ENCODE data around the gene MTMR12.
"Not testable (repeated sequence)": the region's sequence is repeated elsewhere in the genome, so short reads cannot be mapped to it uniquely, and the experiment has no call there.

The MTMR12 gene

DNA sequence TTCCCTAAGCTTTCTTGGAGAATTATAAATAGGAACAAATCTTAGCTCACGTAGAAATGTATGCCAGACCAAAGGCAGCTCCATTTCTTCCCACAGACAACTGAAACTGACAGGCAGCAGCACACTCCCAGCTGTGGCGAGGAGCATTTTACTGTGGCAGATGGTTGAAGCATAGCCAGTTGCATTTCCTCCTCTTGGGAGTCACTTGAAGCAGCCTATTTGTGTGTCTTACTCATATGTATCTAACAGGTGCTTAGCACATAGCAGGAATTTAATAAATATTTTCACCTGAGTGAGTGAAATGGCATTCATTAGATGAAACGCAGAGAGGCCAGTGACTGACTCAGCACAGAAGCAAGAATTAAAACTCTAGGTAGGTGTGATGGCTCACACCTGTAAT lies 12.3 kb upstream of the MTMR12 start:
- DNase-seq: no peak

DNA sequence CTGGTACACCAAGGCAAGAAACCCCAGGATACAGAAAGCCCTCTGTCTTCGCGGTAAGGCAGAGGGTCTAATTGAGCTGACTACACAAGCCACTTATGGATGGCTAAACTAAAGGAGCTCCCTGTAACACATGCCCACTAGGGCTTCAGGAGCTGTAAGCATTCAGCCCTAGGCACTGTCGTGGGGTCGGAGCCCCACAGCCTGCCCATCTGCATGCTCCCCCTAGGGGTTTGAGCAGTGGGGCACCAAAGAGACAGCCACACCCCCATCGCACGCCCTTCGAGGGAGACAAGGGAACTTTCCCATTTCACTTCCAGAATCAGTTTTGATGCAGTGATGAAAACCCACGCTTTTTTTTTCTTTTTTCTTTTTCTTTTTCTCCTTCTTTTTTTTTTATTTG lies 11.0 kb upstream of the MTMR12 start:
- no peak for DNase-seq

DNA sequence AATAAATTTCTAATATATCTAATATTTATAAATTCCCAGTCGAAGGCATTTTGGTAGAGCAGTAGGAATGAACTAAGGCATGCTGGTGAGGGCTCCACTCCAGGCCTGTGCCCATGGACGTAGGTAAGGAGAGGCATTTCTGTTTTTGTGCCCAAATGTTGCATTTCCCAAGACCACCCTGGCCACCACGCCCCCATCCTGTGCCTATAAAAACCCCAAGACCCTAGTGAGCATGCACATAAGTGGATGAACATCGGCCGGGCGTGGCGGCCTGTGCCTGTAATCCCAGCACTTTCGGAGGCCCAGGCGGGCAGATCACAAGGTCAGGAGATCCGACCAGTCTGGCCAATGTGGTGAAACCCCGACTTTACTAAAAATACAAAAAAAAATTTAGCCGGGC lies 10.1 kb upstream of the MTMR12 start:
- DNase-seq: no peak

DNA sequence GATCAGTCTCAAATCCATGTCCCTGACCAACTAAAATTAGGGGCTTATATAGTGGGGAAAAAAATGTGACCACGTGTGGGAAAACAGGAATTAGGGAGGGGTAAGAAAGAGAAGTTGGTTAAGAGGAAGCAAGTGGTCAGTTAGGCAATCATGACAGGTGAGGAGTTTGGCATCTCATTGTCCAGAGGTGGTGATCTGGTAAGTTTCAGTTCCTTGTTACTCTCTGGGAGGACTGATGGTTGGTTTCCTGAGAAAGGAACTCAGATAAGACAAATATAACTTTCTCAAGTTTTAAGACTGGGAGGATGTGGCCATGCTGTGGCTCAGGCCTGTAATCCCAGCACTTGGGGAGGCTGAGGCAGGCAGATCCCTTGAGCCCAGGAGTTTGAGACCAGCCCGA lies 9.0 kb upstream of the MTMR12 start:
- not testable (repeated sequence) for DNase-seq

DNA sequence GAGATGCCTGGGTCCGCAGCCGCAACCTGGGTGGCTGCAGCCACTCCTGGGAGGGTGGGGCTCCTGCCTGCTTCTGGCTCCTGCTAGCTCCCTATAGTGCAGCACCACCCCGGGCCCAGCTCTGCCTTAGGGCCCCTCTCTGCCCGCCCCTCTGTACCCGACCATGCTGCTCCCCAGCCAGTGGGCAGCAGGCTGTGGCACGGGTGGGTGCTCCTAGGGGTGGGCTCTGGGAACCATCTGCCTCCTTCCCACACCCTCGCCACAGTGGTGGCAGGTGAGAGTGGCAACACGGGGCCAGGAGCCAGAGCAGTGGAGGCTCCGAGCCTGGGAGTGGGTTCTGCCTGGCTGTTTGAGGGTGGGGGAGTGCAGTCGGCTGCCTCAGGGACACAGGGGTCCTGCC lies 7.8 kb upstream of the MTMR12 start:
- no peak for DNase-seq

DNA sequence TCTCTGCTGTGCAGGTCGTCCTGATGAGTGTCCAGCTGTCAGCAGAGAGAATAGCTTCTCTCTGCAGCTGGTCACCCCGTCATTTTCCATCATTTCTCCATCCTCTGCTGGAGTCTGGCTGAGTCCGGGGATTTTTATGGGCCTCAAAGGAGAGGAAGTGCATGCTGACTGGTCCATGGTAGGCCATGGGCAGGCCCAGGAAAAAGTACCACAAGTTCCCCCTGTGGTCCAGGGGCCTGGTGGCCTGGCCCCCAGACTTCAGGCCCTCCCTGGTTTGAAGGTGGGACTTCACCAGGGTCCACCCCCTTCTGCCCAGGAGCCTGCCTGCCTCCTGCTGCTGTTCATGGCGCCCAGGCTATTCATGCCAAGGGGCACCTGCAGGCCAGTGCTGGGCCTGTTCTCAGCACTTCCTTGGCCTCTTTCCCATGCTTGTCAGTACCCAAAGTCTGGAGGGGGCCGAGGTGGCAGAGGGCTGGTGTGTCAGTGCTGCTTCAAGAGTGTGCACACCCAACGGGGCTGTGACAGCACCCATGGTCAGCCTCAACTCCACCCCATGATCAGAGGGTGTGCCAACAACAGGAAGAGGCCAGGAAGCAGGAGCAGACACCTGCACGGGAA lies 7.3 kb upstream of the MTMR12 start:
- no peak for DNase-seq

DNA sequence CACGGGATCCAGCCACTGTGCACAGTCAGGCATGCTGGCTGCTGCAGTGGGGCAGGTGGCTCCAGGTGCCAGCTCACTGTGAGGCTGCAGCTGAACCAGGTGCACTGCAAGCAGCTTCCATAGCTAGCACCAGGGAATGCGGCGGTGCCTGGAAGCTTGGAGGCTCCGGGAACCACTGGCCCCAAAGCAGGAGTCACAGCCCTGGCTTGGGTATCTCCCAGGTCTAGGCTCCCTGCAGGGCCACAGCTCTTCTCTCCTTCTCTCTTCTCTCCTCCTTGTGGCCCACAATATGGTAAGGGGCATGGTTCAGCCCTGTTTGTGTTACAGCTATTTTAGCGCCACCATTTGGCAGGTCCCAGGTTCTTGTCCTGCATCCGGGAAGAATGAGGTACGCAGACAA lies 6.7 kb upstream of the MTMR12 start:
- no peak for DNase-seq

DNA sequence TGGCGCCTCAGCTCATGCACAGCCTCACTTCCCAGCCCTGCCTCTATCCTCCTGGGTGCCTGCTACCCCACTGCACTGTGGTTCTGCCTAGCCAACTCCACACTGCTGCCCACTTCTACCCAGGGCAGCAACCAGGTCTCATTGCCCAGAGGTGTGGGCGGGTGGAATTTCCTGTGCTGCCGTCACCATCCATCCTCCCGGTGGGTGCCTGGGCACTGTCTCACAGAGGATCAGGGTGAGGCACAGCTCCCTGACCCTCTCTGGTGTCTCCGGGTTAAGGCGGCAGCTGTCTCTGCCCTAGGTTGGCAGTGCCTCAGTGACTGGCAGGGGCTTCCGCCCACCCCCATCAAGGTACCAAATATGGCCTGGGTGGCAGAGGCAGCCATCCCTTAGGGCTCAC lies 4.3 kb upstream of the MTMR12 start:
- DNase-seq: no peak

DNA sequence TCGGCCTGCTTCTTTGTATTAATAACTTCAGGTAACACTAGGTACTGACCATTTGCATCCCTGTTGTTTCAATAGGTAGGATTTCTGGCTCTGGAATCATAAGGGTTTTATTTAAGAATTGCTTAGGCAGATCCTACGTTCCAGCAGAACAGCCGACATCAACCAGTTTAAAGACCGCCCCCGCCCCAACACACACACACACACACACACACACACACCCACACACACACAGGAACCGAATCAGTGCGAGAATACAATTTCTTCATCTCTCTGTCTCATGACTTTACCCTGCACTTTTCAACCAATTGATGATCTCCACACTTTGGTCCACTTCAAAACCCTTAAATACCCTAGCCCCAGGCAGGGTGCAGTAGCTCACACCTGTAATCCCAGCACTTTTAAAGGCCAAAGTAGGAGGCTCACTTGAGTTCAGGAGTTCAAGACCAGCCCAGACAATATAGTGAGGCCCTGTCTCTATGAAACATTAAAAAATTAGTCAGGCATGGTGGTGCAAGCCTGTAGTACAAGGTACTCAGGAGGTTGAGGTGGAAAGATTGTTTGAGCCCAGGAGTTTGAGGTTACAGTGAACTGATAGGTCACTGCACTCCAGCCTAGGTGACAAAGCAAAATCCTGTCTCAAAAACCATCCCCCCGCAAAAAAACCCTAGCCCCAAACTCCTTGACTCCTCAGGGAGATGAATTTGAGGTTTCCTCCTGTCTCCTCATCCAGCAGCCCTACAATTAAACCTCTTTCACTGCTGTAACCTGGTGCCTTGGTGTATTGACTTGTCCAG lies 2.7 kb upstream of the MTMR12 start:
- DNase-seq: no peak

DNA sequence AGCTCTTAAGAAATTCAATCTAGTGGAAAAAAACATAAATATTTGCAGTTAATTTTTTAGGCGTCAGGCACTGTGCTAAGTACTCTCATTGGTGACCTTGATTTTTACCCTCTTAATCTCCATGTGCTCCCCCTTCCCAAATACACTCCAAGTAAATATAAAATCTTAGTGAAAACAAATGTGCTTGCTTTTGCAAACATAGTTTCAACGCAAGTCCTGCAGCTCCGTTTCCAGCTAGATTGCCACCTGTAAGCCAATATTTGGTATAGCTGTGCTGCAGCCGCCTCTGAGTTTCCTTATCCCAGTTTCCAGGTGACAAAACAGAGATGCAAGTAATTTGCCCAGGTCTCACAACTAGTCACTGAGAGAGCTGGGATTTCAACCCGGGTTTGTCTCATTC lies 1.9 kb upstream of the MTMR12 start:
- no peak for DNase-seq

DNA sequence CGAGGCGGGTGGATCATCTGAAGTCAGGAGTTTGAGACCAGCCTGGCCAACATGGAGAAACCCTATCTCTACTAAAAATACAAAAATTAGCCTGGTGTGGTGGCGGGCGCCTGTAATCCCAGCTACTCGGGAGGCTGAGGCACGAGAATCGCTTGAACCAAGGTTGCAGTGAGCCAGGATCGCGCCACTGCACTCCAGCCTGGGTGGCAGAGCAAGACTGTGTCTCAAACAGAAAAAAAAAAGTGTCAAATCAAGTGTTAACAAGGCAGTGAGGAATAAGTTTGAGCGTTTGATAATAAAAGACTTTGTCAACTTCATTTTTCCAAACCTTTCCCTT lies 1.4 kb upstream of the MTMR12 start:
- DNase-seq: not testable (repeated sequence)

DNA sequence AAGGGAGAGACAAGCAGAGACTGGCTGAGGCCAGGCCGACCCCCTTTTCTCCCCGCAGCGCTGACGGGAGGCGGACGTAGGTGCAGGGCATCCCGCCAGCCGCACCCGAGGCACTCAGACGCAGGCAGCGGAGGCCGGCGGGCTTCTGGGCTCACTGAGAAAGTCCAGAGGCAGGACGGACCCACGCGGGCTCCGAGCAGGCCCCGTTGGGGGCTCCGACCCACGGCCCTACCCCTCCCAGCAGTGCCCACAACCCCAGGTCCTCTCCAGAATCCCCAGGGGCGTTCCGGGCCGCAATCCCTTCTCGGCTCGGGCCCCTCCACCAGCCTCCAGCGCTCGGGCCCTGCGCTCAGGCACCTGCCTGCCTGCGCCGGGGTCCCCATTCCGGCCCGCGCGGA lies 543 bp downstream of the MTMR12 start:
- peak; percentile 34 for DNase-seq

DNA sequence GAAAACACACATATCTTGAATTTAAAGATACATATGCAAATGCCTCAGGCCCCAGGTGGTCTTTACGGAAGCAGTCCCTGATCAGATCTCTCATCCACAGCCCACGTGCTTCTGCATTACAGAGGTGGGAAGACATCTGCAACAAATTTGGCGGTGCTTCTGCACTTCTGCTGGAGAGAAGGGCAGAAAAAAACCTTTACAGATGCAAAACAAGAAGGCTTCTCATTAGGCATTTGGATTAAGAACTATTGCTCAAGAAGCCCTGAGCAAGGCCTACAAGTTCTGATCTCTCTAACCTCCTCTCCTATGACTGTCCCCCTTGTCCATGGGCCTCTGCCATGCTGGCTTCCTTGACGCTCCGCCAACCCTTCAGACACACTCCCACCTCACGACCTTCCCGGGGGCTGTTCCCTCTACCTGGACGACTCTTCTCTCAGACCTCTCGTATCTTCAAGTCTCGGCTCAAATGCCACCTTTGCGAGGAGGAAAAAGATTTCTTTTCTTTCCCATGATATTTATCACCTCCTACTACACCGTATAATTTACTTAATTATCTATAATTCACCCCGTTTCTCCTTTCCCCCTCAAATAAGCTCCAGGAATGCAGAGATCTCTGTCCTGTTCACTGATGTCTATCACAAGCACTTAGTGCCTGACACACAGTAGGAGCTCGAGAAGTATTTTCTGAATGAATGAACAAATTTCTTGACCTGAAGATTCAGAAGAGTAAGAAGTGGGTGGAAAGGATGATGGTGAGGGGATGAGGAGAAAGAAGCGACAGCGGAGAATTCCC lies 1.1 kb downstream of the MTMR12 start:
- DNase-seq: no peak

DNA sequence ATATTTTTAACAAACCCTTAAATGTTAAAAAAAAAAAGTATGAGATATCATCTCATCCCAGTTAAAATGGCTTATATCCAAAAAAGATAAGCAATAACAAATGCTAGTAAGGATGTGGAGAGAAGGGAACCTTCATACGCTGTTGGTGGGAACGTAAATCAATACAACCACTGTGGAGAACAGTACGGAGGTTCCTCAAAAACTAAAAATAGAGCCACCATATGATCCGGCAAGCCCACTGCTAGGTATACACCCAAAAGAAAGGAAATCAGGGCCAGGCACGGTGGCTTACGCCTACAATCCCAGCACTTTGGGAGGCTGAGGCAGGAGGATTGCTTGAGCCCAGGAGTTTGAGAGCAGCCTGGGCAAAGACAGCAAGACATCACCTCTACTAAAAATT lies 3.0 kb downstream of the MTMR12 start:
- DNase-seq: no peak

DNA sequence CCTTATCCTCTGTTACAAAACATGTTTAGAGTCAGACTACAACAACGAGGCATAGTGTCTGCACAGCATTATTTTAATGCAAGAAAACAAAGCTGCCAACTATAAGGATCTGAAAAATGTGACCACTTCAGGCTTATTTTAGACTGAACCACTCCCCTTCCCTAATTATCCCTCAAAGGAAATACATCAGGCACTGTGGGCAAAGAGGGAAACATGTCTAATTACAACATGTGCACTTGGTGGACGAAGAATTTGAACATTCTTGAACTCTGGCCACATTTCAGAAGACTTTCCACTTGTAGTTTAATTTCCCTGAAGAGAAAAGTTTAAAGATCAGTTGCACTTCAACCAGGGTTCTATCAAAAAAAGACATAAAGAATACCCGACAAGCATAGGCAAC lies 3.8 kb downstream of the MTMR12 start:
- no peak for DNase-seq

DNA sequence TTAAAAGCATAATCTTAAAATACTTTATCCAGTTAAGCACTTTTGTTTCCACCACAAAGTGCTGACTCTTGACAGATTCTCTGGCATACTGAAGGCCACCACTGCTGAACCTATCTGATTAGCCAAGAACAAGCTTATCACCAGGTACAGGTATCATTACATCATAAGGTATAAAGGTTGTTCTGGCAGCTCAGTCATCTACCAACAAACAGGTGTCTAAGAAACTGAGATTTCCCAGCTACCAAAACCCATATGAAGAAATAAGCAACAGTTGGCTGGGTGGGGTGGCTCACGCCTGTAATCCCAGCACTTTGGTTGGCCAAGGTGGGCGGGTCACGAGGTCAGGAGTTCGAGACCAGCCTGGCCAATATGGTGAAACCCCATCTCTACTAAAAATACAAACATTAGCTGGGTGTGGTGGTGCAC lies 5.0 kb downstream of the MTMR12 start:
- no peak for DNase-seq

DNA sequence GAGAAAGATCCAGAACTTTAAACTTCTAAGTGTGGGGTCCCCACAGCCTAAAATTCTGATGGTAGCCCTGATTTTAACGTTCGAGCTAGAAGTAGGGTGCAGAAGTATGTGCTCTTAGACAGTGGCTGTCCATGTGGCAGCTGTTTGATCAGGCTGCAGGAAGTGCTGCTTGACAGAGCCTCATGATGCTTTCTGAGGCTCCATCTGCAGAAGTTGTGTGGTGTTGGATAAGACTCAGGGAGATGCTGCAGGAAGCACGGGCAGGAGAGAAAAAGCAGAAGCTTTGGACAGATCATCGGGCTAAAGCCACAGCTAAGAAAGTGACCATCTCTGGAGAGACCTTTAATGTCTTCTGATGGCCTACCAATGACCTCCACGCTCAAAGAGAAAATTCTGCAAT lies 8.1 kb downstream of the MTMR12 start:
- no peak for DNase-seq

DNA sequence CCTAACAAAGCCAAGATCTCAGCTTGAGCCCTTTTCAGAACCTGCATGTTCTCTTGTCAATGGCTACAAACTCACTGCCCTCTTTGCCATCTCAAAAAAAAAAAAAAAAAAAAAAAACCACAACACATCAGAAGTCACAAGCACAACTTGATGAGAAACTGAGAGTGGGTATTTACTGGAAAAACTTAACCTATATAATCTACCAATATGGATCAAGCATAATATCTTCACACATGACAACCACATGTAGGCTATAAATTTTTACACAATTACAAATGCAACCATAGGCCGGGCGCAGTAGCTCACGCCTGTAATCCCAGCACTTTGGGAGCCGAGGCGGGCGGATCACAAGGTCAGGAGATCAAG lies 9.0 kb downstream of the MTMR12 start:
- no peak for DNase-seq

DNA sequence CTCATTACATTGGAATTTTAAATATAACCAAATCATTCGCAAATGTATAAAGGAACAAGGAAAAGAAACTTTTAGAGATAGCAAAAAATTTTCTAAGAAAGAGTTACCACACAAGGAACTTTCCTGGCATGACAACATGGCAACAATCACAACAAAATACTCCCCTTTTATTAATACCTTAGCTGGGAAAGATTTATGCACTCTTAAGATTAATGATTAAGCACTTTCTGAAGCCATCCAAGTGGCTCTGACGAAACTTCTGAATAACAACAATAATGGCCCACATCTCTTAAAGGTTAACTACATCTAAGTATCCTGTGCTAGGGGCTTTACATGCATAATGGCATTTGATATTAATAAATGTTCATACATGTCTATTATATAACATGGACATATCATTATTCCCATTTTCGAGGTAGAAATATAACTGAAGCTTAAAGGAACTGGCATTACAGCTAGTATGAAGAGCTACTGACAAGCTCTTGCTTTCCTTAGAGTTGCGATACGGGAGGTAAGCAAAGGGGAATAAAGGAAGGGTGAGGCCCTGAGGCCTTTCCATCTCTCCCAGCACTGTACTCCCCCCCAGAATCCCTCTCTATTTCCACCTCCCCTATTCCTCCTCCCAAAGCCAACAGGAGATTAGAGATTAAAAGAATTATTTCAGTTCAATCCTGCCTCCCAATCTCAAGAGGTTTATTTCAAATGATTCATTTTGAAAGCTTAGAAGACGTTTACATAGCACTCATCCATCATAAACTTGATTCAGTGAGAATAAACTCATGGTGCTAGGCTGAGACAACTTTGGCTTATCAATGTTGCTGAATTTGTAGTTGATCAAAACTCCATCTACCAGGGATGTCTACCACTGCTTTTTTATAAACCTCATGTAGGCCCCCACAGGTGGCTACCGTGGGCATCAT lies 9.6 kb downstream of the MTMR12 start:
- DNase-seq: no peak

DNA sequence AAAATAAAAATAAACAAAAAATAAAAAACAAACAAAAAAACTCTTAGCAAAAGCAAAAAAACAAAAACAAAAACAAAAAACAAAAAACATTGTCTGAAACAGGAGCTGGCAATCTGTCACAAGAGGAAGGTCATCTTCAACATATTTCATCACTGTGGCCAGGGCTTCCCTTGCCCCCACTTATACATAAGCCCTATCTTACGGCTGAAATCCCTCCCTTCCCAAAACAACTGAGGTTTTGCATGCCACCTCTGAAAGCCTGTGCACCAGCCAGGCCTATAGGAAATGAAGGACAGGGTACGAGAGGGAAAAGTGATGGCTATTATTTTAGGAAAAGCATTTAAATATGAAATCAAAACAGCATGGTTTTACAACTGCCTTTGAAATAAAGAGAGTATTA lies 10.8 kb downstream of the MTMR12 start:
- no peak for DNase-seq

DNA sequence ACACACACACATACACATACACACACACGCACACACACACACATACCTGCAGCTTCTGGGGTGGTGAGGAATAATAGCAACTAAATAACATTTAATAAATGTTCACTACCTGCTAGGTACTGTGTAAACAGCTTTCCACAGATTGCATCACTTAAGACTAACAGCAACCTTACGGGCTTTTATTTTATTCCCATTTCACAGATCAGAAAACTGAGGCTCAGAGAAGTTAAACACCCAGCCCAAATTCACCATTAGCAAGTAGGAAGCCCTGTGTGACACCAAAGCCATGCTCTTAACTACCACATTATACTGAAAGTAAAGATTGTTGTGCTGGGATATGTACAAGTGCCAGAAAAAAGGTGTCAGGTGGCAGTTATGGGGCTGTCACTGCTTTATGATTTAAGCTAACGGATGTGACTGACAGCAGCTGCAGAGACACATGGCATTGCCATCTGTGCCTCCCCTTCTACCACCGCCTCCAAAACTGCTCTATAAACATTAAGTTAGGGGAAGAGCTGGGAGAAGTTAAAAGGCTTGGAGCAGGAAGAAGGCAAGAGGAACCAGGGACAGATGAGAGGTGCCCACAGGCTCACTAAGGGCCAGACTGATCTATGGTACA lies 13.6 kb downstream of the MTMR12 start:
- no peak for DNase-seq

DNA sequence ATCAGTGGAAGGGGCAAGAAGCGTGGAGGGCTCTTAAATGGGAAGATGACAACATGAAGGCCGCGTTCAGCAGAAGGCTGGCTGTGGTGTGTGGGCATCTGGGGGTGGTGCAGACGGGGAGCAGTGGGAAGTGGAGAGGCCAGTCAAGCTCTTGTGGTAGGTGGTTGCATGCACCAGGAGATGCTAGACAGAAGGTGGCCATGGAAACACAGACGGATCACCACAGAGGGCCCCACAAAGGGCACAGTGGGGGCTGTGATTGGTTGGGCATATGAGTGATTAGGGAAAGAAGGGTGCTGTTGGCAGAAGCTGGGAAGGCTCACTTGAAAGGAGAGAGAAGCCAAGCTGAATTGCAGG lies 14.7 kb downstream of the MTMR12 start:
- no peak for DNase-seq
